Tibial nerve (tissue), 4 donors: ENCODE measurements around the gene RHNO1. TPM values are rescaled to one million over a fixed set of nuclear protein-coding genes. Genes with fewer than 3 reads are reported as not detected.

Experiments used
- DNase-seq, 2 donors: peaks; one replicate each; pipeline ENCODE4 v3.0.0-alpha.2; 2019; ENCODE audit warnings: low spot score in 2 of 2
- H3K27ac ChIP-seq, 4 donors: fragments of 200-600 bp; sonication (generic) in 3 of 4; one replicate each; pipeline ENCODE4 v1.5.1; 2017 to 2019; ENCODE audit warnings: mild to moderate bottlenecking in 1 of 4
- H3K27me3 ChIP-seq, 2 donors: fragments of 200-600 bp; sonication (generic) in 1 of 2; one replicate each; pipeline versions ENCODE4 v1.5.1 to v1.6.0; 2017 to 2019
- H3K36me3 ChIP-seq, 3 donors: fragments of 200-600 bp; sonication (generic); one replicate each; pipeline ENCODE4 v1.5.1; 2018 to 2019
- H3K4me1 ChIP-seq, 4 donors: fragments of 200-600 bp; sonication (generic) in 3 of 4; one replicate each; pipeline ENCODE4 v1.5.1; 2017 to 2019
- H3K4me3 ChIP-seq, 4 donors: fragments of 200-600 bp; sonication (generic) in 3 of 4; one replicate each; pipeline ENCODE4 v1.5.1; 2017 to 2019; ENCODE audit warnings: mild to moderate bottlenecking in 1 of 4, moderate library complexity in 1 of 4
- H3K9me3 ChIP-seq, 4 donors: fragments of 200-600 bp; sonication (generic) in 3 of 4; one replicate each; pipeline ENCODE4 v1.5.1; 2017 to 2019
- EP300 ChIP-seq, 2 donors: sonication (generic); formaldehyde crosslinking; IDR thresholded peaks; one replicate each; pipeline ENCODE4 v1.6.1; 2017; ENCODE audit warnings: antibody characterized with exemption in 2 of 2, mild to moderate bottlenecking in 1 of 2
- POLR2A ChIP-seq, 2 donors: fragments of 450-650 bp; IDR thresholded peaks; one replicate each; pipeline ENCODE4 v1.6.1; 2017; ENCODE audit warnings: antibody characterized with exemption in 2 of 2, mild to moderate bottlenecking in 2 of 2, moderate library complexity in 2 of 2
- WGBS, 2 donors: methylation state at CpG; one replicate each; pipeline ENCODE4 v1.1.5; 2018; 5-methylcytosine and 5-hydroxymethylcytosine counted together
- total RNA-seq, 4 donors: library from RNA; depleted of rRNA; stranded (reverse); fragments of >200 nt; gene quantifications; one replicate each; pipeline ENCODE4 v1.1.0, GENCODE V29; 2016
- TF ChIP-seq, protein P1 (sequence below), 5 experiments: fragments of 200-600 bp in 3 of 5; fragments of 450-650 bp in 2 of 5; sonication (generic) in 3 of 5; IDR thresholded peaks; one replicate each; pipeline ENCODE4 v1.5.1; 2016 to 2019; ENCODE audit warnings: antibody characterized with exemption in 5 of 5, mild to moderate bottlenecking in 3 of 5, moderate library complexity in 2 of 5

The RHNO1 gene
- total RNA-seq, 4 donors from 2014 or later: 5.4 to 13.8 (median 7.4) TPM

DNA sequence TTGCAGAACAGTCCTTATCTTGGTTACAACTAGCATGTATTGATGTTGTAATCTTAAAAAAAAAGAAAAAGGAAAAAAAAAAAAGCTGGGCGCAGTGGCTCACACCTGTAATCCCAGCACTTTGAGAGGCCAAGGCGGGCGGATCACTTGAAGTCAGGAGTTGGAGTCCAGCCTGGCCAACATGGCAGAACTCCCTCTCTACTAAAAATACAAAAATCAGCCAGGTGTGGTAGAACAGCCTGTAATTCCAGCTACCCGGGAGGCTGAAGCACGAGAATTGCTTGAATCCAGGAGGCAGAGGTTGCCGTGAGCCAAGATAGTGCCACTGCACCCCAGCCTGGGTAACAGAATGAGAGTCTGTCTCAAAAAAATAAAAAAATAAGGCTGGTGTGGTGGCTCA lies 56.6 kb downstream of the RHNO1 start:
- DNase-seq: no peak
- Histone ChIP-seq H3K27me3 (no peaks in the 10 kb centered on the region), H3K27ac (no peak overlapping the region), H3K9me3 (no peaks in the 10 kb centered on the region), H3K36me3 (peaks cover 5 to 100% (median 12%) of the 10 kb centered on the region in 3 donors), H3K4me1 (no peaks in the 10 kb centered on the region), H3K4me3 (no peak overlapping the region)
- WGBS, 2 donors: 94 to 98% methylated on average over 6 of the region's 6 CpGs
- TF ChIP-seq, protein P1, sequence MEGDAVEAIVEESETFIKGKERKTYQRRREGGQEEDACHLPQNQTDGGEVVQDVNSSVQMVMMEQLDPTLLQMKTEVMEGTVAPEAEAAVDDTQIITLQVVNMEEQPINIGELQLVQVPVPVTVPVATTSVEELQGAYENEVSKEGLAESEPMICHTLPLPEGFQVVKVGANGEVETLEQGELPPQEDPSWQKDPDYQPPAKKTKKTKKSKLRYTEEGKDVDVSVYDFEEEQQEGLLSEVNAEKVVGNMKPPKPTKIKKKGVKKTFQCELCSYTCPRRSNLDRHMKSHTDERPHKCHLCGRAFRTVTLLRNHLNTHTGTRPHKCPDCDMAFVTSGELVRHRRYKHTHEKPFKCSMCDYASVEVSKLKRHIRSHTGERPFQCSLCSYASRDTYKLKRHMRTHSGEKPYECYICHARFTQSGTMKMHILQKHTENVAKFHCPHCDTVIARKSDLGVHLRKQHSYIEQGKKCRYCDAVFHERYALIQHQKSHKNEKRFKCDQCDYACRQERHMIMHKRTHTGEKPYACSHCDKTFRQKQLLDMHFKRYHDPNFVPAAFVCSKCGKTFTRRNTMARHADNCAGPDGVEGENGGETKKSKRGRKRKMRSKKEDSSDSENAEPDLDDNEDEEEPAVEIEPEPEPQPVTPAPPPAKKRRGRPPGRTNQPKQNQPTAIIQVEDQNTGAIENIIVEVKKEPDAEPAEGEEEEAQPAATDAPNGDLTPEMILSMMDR (IDR thresholded peaks at IDR 0.05): no peak
- no peak for TF ChIP-seq POLR2A (IDR thresholded peaks at IDR 0.05)
- no peak for TF ChIP-seq EP300 (IDR thresholded peaks at IDR 0.05)

- Histone ChIP-seq H3K9me3 (no peaks in the 10 kb centered on the region), H3K36me3 (peaks cover 5 to 100% (median 12%) of the 10 kb centered on the region in 3 donors), H3K27ac (no peak overlapping the region), H3K4me3 (no peak overlapping the region), H3K4me1 (no peaks in the 10 kb centered on the region), H3K27me3 (no peaks in the 10 kb centered on the region)
- WGBS, 2 donors: 87 to 92% methylated on average over 6 of the region's 6 CpGs
- TF ChIP-seq, protein P1 (IDR thresholded peaks at IDR 0.05): no peak
- TF ChIP-seq EP300 (IDR thresholded peaks at IDR 0.05): no peak
- TF ChIP-seq POLR2A (IDR thresholded peaks at IDR 0.05): no peak
- DNase-seq: no peak
Measured at GRCh38 chr12:2934371-2934770, 57.3 kb downstream of the RHNO1 start.

- Histone ChIP-seq H3K9me3 (no peaks in the 10 kb centered on the region), H3K4me3 (no peak overlapping the region), H3K4me1 (no peaks in the 10 kb centered on the region), H3K36me3 (peaks cover 5 to 100% (median 12%) of the 10 kb centered on the region in 3 donors), H3K27me3 (no peaks in the 10 kb centered on the region), H3K27ac (no peak overlapping the region)
- WGBS, 2 donors: 93 to 94% methylated on average over 11 of the region's 11 CpGs
- no peak for DNase-seq
- TF ChIP-seq POLR2A (IDR thresholded peaks at IDR 0.05) (no peak), EP300 (IDR thresholded peaks at IDR 0.05) (no peak)
- TF ChIP-seq, protein P1 (IDR thresholded peaks at IDR 0.05): no peak
Measured at GRCh38 chr12:2936301-2936700, 59.3 kb downstream of the RHNO1 start.

DNA sequence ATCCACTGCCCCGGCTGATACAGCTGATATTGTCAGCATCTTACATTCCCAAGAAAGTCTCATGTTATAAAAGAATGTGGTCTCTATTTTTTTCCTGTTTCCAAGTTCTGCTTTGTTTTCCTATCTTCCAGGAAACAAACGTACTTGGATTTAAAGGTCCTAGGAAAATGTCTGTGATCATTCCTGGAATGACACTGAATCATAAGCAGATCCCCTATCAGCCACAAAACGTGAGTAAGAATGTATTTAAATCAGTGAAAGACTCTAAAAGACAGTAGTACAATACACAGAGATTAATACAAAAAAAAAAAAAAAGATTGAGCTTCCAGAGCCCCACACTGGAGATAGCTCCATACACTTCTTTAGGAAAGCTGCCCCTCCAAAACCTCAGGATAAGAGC lies 60.5 kb downstream of the RHNO1 start:
- TF ChIP-seq EP300 (IDR thresholded peaks at IDR 0.05) (no peak), POLR2A (IDR thresholded peaks at IDR 0.05) (no peak)
- TF ChIP-seq, protein P1 (IDR thresholded peaks at IDR 0.05): no peak
- Histone ChIP-seq H3K27ac (no peak overlapping the region), H3K9me3 (no peaks in the 10 kb centered on the region), H3K27me3 (no peaks in the 10 kb centered on the region), H3K4me3 (no peak overlapping the region), H3K36me3 (peaks cover 4 to 98% (median 5%) of the 10 kb centered on the region in 3 donors), H3K4me1 (no peaks in the 10 kb centered on the region)
- 69 to 74% methylated on average over 3 of the region's 3 CpGs for WGBS, 2 donors
- no peak for DNase-seq

Other genes starting within 250 kb of the RHNO1 start
- 10 to 100 TPM; 29.1 to 51.0 (median 38.8) TPM for gene FKBP4, start 82.3 kb upstream of the RHNO1 start, total RNA-seq
- 10 to 100 TPM; 34.5 to 45.0 (median 36.9) TPM for gene ITFG2, start 64.6 kb upstream of the RHNO1 start, total RNA-seq
- gene NRIP2, start 42.2 kb upstream of the RHNO1 start, total RNA-seq: 10 to 100 TPM in 3 of 4 donors, 1 to 10 TPM in 1; 6.6 to 33.1 (median 28.8) TPM
- gene TEX52, start 20.2 kb upstream of the RHNO1 start, total RNA-seq: not detected
- 1 to 10 TPM in 2 of 4 donors, under 1 TPM in 2; 0.21 to 1.2 (median 0.84) TPM for gene FOXM1, start within 50 bp of the RHNO1 start, total RNA-seq
- 10 to 100 TPM; 34.3 to 41.6 (median 37.6) TPM for gene TULP3, start 13.7 kb downstream of the RHNO1 start, total RNA-seq
- 10 to 100 TPM; 17.2 to 34.2 (median 23.5) TPM for gene TEAD4, start 82.2 kb downstream of the RHNO1 start, total RNA-seq
- 10 to 100 TPM; 15.7 to 32.6 (median 26.2) TPM for gene TSPAN9, start 200.2 kb downstream of the RHNO1 start, total RNA-seq